ENCODE results near the gene IL16. TPM values are rescaled to one million over a fixed set of nuclear protein-coding genes. Genes with fewer than 3 reads are reported as not detected.
A peak's percentile ranks its signal among the peaks of the same experiment; 100 is the strongest.

Gene IL16
- total and polyA plus RNA-seq, 2 donors (not counting 1 experiment from before 2014, with no cell fraction given) = 181 to 287 TPM

- Histone ChIP-seq H3K9me3 (ENCODE audit: control extremely low read depth in 1 of 3, control insufficient read depth in 2 of 3, insufficient read depth in 1 of 3, low read length in 2 of 3) (no peaks in the 10 kb centered on the region), H3K4me3 (ENCODE audit: control extremely low read depth in 1 of 5, extremely low read depth in 1 of 5, insufficient read depth in 1 of 5, low read depth in 2 of 5, low read length in 4 of 5) (peak overlapping the region; percentile 79 to 100 (median 87)), H3K4me2 (replicated peaks; ENCODE audit: low read depth, low read length, poor library complexity, severe bottlenecking) (peak overlapping the region; percentile 93), H3K79me2 (ENCODE audit: control insufficient read depth, insufficient read depth, low read length) (peaks cover 93% of the 10 kb centered on the region), H3K27me3 (replicated peaks in 1 of 4; ENCODE audit: control extremely low read depth in 1 of 4, control insufficient read depth in 3 of 4, insufficient read depth in 4 of 4, low read length in 3 of 4) (no peaks in the 10 kb centered on the region), H2AFZ (ENCODE audit: insufficient read depth, low read depth, low read length, poor library complexity, severe bottlenecking) (no peak overlapping the region), H3K4me1 (ENCODE audit: control insufficient read depth in 2 of 2, insufficient read depth in 2 of 2, low read length in 2 of 2) (peaks cover 61 to 89% of the 10 kb centered on the region in 2 donors), H4K20me1 (ENCODE audit: control insufficient read depth, insufficient read depth, low read length, poor library complexity, severe bottlenecking) (peaks cover 45% of the 10 kb centered on the region), H3K9ac (ENCODE audit: low read length) (peak overlapping the region; percentile 95), H3K36me3 (replicated peaks in 1 of 2; ENCODE audit: control extremely low read depth in 1 of 2, control insufficient read depth in 1 of 2, extremely low read depth in 1 of 2, insufficient read depth in 2 of 2, low read length in 1 of 2) (peaks cover 22 to 73% of the 10 kb centered on the region in 2 experiments), H3K27ac (ENCODE audit: low read length in 2 of 2) (peak overlapping the region; percentile 95 to 98)
- H3K27ac Mint-ChIP-seq = peak overlapping the region; percentile 98
- H3K4me1 Mint-ChIP-seq = peaks cover 95% of the 10 kb centered on the region
- ATAC-seq (ENCODE audit: low read depth) (no peak), DNase-seq (no peak)
- no peaks in the 10 kb centered on the region for H3K9me3 Mint-ChIP-seq (ENCODE audit: insufficient read depth)
- no peaks in the 10 kb centered on the region for H3K27me3 Mint-ChIP-seq
- CTCF ChIA-PET = interaction anchor here (1.0 to 5.8 kb wide), 6 partner anchors 8 to 102 kb away, joined by 3 to 34 read pairs (median 14); no protein-coding TSS in a partner anchor
- H3K4me3 Mint-ChIP-seq = peak overlapping the region; percentile 100
- no peak for TF ChIP-seq EZH2 (IDR thresholded peaks at IDR 0.05; ENCODE audit: borderline replicate concordance, insufficient read depth, low read depth, low read length, poor library complexity, severe bottlenecking)
- TF ChIP-seq, protein P1, sequence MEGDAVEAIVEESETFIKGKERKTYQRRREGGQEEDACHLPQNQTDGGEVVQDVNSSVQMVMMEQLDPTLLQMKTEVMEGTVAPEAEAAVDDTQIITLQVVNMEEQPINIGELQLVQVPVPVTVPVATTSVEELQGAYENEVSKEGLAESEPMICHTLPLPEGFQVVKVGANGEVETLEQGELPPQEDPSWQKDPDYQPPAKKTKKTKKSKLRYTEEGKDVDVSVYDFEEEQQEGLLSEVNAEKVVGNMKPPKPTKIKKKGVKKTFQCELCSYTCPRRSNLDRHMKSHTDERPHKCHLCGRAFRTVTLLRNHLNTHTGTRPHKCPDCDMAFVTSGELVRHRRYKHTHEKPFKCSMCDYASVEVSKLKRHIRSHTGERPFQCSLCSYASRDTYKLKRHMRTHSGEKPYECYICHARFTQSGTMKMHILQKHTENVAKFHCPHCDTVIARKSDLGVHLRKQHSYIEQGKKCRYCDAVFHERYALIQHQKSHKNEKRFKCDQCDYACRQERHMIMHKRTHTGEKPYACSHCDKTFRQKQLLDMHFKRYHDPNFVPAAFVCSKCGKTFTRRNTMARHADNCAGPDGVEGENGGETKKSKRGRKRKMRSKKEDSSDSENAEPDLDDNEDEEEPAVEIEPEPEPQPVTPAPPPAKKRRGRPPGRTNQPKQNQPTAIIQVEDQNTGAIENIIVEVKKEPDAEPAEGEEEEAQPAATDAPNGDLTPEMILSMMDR (IDR thresholded peaks at IDR 0.05) = no peak
- intact Hi-C loops (cut with micrococcal nuclease) = no loop called here
- 2% methylated on average over 5 of the region's 6 CpGs for WGBS (ENCODE audit: insufficient coverage)
- POLR2A ChIA-PET = interaction anchor here (0.6 to 5.6 kb wide), 3 partner anchors 11 to 25 kb away, joined by 5 to 59 read pairs (median 6); partner anchors contain the start of gene STARD5
Measured at GRCh38 chr15:81298611-81299010, 101.9 kb downstream of the IL16 start.

GRCh38 chr15:81299156-81299555 is 102.5 kb downstream of the IL16 start:
- Mint-ChIP-seq H3K27me3 (no peaks in the 10 kb centered on the region), H3K4me1 (peaks cover 95% of the 10 kb centered on the region), H3K4me3 (peak overlapping the region; percentile 100), H3K27ac (peak overlapping the region; percentile 98), H3K9me3 (ENCODE audit: insufficient read depth) (no peaks in the 10 kb centered on the region)
- Histone ChIP-seq H3K79me2 (ENCODE audit: control insufficient read depth, insufficient read depth, low read length) (peaks cover 97% of the 10 kb centered on the region), H3K9me3 (ENCODE audit: control extremely low read depth in 1 of 3, control insufficient read depth in 2 of 3, insufficient read depth in 1 of 3, low read length in 2 of 3) (no peaks in the 10 kb centered on the region), H3K4me3 (ENCODE audit: control extremely low read depth in 1 of 5, extremely low read depth in 1 of 5, insufficient read depth in 1 of 5, low read depth in 2 of 5, low read length in 4 of 5) (peak overlapping the region; percentile 79 to 100 (median 87)), H2AFZ (ENCODE audit: insufficient read depth, low read depth, low read length, poor library complexity, severe bottlenecking) (no peak overlapping the region), H3K4me1 (ENCODE audit: control insufficient read depth in 2 of 2, insufficient read depth in 2 of 2, low read length in 2 of 2) (peaks cover 66 to 91% of the 10 kb centered on the region in 2 donors), H3K27ac (ENCODE audit: low read length in 2 of 2) (peak overlapping the region; percentile 95 to 98), H3K4me2 (replicated peaks; ENCODE audit: low read depth, low read length, poor library complexity, severe bottlenecking) (peak overlapping the region; percentile 93), H4K20me1 (ENCODE audit: control insufficient read depth, insufficient read depth, low read length, poor library complexity, severe bottlenecking) (peaks cover 50% of the 10 kb centered on the region), H3K27me3 (replicated peaks in 1 of 4; ENCODE audit: control extremely low read depth in 1 of 4, control insufficient read depth in 3 of 4, insufficient read depth in 4 of 4, low read length in 3 of 4) (no peaks in the 10 kb centered on the region), H3K9ac (ENCODE audit: low read length) (peak overlapping the region; percentile 95), H3K36me3 (replicated peaks in 1 of 2; ENCODE audit: control extremely low read depth in 1 of 2, control insufficient read depth in 1 of 2, extremely low read depth in 1 of 2, insufficient read depth in 2 of 2, low read length in 1 of 2) (peaks cover 22 to 79% of the 10 kb centered on the region in 2 experiments)
- intact Hi-C loops (cut with micrococcal nuclease) = no loop called here
- TF ChIP-seq, protein P1 (IDR thresholded peaks at IDR 0.05) = no peak
- TF ChIP-seq EZH2 (IDR thresholded peaks at IDR 0.05; ENCODE audit: borderline replicate concordance, insufficient read depth, low read depth, low read length, poor library complexity, severe bottlenecking) = no peak
- WGBS (ENCODE audit: insufficient coverage) = 29% methylated on average over 3 of the region's 3 CpGs
- POLR2A ChIA-PET = interaction anchor here (0.6 to 5.6 kb wide), 4 partner anchors 11 to 25 kb away, joined by 5 to 59 read pairs (median 9); partner anchors contain the start of gene STARD5
- ATAC-seq (ENCODE audit: low read depth) = no peak
- CTCF ChIA-PET = interaction anchor here (0.8 to 5.8 kb wide), 6 partner anchors 9 to 101 kb away, joined by 3 to 34 read pairs (median 5); no protein-coding TSS in a partner anchor
- DNase-seq = no peak
